NCI-H2081 treated with DMSO at 0.1 percent for 48 hours (cell line): ENCODE measurements around the gene C2CD2L.
A peak's percentile ranks its signal among the peaks of the same experiment; 100 is the strongest.
"Not testable (repeated sequence)": the region's sequence is repeated elsewhere in the genome, so short reads cannot be mapped to it uniquely, and the experiment has no call there.

Experiments used
- DNase-seq: peaks from one replicate; lab custom pipeline; 2025; lab: John Stamatoyannopoulos, UW

The C2CD2L gene

DNA sequence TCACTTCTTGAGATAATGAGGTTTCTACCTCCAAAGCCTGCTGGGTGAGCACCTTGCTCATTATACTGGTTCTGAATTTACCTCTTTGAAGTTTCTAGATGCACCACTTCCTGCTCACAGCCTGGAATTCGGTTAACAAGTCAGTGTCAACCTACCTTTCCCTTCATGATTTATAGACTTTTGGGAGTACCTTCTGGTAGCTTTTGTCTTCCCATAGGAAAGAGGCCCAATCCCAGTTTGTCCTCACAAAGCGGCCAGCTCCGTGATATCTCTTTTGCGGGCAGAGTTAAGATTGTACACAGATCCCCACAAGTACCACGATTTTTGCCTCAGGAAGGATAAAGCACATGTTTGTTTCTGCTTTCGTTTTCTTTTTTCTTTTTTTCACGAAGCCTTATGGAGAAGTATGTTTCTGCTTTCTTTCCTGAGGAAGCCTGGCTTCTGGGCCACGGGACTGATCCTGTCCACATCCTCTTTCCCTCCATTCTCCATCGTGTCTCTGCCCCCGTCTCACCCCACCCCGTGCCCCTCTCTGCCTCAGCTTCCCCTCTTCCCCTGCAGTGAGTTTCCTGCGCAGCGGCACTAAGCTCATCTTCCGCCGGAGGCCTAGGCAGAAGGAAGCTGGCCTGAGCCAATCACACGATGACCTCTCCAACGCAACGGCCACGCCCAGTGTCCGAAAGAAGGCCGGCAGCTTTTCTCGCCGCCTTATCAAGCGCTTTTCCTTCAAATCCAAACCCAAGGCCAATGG lies 8.5 kb downstream of the C2CD2L start:
- no peak for DNase-seq

GRCh38 chr11:119116235-119116594 lies 9.1 kb downstream of the C2CD2L start:
- DNase-seq = no peak

- DNase-seq = no peak
These were observed 9.5 kb downstream of the C2CD2L start for GRCh38 chr11:119116601-119117000.

DNA sequence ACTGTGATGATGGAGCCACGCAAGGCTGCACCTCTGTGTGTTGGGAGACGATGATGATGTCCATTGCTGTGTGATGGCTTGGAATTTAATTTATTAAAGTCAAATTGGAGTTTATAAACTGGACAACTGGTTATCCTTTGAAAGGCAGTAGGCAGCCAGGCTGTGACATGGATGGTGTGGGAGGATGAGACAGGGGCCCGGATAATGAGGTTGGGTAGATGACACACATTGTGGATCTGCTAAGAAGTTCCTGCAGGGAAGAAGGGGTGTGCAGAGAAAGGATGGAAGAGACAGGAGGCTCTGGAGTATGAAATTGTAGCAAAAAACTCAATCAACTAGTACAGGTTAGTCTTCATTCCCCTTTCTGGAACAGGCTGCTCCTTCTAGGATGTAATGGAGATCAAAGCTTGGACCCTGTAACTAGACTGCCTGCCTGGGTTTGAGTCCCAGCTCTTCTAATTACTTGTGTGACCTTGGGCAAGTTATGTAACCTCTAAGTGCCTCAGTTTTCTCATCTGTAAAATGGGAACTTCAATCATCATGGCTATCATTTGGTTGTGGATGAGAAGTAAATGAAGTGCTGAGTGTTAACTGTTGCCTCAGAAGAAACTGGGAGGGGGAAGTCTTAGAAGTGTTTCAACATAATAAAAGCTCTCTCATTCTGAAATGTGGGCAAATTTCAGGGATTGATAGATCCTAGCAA lies 10.0 kb downstream of the C2CD2L start:
- DNase-seq = no peak

DNA sequence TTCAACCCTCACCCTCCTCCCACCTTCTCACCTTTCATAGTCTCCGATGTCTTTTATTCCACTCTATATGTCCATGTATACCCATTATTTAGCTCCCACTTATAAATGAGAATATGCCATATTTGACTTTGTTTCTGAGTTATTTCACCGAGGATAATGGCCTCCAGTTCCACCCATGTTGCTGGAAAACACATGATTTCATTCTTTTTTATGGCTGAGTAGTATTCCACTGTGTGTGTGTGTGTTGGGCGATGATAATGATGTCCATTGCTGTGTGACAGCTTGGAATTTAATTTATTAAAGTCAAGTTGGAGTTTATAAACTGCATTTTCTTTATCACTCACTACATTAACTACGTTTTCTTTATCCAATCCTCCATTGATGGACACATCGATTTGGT lies 11.1 kb downstream of the C2CD2L start:
- DNase-seq = no peak

DNA sequence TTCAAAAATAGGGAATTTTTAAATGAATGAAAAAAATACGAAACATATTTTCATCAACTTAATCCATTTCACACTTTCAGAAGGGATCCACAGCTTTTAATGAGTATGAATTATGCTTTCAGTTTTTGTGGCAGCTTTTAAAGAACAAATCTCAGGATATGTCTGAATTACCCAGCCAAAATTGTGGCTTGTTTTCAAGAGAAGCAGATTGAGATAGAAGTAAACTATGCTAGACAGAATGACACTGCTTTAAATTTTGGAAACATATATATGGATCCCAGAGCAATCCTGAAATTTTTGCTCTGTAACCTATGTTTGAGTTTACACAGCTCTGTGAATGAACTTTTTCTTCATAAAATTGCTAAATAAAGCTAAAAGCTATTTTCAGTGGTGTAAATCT lies 11.8 kb downstream of the C2CD2L start:
- DNase-seq = no peak

DNA sequence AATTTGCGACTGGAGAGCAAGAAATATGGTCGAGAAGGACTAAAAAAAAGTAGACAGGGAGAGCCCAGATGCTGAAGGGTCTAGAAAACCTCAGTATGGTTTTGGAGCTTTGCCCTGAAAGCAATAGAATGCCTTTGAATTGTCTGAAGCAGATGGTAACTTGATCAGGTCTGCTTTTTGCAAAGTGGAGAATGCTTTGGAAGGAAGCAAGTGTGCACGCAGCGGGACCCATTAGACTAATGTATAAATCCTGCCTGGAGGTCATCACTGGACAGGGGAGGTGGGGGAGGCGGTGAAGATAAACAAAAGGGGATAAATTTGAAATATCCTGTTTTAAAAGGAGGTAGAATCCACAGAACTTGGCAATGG lies 13.5 kb downstream of the C2CD2L start:
- peak; percentile 65 for DNase-seq

DNA sequence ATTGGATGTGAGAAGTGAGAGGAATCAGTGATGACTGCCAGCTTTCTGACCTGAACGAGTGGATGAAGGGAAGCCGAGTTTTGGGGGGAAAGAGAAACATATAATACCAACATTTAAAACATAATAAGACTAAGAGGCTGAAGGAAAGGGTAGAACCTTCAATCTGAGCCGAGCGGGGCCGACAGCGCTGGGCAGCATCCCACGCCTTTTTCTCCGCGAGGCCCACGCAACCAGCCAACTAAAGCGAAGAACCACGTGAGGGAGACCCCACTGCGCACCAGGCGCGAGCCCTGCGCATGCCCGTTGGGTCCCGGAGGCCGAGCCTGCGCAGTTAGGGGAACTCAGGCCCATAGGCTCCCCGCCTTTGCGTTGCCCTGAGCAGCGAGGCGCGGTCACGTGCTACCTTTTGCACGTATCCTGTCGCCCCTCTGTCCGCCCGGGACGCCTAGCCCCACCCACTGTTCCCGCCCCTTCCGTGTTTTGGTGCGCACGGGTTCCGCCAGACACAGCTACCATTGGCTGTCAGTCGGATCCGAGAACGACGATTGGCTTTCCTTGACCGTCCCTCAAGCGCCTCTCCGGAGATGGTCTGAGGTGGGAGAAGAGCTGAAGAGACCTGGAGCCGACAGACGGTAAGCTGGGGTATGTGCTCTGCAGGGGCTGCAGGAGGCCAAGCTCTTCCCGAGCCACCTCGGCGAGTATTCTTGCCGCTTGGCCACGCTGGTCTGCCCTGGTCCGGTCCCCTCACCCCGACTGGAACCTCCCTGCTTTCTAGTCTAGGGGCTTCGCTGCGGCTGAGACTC lies 14.1 kb downstream of the C2CD2L start, which contains the start of gene HINFP:
Gene HINFP, plus strand, starts transcription at position 573 of the 803 bp plus-strand sequence. CDS start 5,365 bp downstream, outside the sequence.
- DNase-seq = peak; percentile 98

GRCh38 chr11:119121811-119122124 lies 14.6 kb downstream of the C2CD2L start:
- DNase-seq = no peak

- no peak for DNase-seq
These were observed 18.7 kb downstream of the C2CD2L start for GRCh38 chr11:119125821-119126220.

DNA sequence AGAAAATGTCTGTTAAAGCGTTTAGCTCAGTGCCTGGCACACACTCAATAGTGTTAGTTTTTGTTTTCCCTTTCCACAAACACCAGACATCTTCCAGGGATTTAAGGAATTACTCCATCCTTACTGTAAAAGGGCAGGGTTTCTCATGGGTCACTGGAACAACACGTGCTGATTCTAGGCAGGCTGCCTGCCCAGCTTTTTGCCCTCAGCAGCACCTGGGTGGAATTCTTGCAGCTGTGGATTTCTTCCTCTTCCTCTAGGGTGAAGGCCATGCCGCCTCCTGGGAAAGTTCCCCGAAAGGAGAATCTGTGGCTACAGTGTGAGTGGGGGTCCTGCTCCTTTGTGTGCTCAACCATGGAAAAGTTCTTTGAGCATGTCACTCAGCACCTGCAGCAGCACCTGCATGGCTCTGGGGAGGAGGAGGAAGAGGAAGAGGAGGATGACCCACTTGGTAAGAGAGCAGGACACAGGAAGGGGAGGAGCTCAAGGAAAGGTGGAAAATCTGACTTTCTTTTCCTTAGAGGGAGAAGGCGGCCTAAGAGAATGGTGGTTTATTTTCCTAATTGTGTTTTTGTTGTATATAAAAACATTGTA lies 19.6 kb downstream of the C2CD2L start:
- no peak for DNase-seq

DNA sequence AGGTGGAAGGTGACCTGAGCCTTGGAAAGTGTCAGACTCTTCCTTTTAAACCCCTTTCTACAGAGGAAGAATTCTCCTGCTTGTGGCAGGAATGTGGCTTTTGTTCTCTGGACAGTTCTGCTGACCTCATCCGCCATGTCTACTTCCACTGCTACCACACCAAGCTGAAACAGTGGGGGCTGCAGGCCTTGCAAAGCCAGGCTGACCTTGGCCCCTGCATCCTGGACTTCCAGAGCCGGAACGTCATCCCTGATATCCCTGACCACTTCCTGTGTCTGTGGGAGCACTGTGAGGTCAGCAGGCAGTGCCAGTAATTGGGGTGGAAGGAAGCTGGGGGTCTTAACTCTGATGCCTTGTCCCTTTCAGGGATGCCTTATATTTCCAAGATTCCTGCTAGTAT lies 23.5 kb downstream of the C2CD2L start:
- DNase-seq = no peak

GRCh38 chr11:119134389-119134978 lies 27.3 kb downstream of the C2CD2L start:
- no peak for DNase-seq

- DNase-seq = not testable (repeated sequence)
These were observed 32.1 kb downstream of the C2CD2L start for GRCh38 chr11:119139276-119139675.

- peak; percentile 28 for DNase-seq
These were observed 37.8 kb downstream of the C2CD2L start for GRCh38 chr11:119144825-119145486.

GRCh38 chr11:119145551-119145950 lies 38.4 kb downstream of the C2CD2L start:
- no peak for DNase-seq

GRCh38 chr11:119147604-119148333 lies 40.6 kb downstream of the C2CD2L start:
- DNase-seq = no peak

GRCh38 chr11:119148720-119149017 lies 41.5 kb downstream of the C2CD2L start:
- no peak for DNase-seq

GRCh38 chr11:119149018-119149785 lies 42.1 kb downstream of the C2CD2L start, which contains the start of gene ABCG4:
ABCG4 (plus strand) TSS chr11:119149052; CDS start chr11:119149966, 914 bp downstream.
- DNase-seq = no peak

DNA sequence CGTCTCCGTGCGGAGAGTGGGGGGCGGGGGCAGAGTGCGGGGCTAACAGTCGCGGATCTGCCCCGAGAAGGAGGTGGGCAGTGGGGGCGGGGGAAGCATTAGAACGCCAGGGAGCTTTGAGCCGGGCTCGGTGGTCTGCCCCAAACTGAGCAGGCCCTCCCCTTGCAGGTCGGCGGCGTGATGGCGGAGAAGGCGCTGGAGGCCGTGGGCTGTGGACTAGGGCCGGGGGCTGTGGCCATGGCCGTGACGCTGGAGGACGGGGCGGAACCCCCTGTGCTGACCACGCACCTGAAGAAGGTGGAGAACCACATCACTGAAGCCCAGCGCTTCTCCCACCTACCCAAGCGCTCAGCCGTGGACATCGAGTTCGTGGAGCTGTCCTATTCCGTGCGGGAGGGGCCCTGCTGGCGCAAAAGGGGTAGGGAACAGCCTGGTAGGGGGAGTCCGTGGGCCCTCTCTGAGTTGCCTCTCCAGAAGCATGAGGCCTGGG lies 42.7 kb downstream of the C2CD2L start:
- no peak for DNase-seq
